HepG2 (cell line): ENCODE data around the gene HDHD3. TPM values are rescaled to one million over a fixed set of nuclear protein-coding genes. Genes with fewer than 3 reads are reported as not detected.

Experiments
- CBX1 ChIP-seq: IDR thresholded peaks from one replicate; pipeline ENCODE4 v1.6.1; 2016; ENCODE audit warnings: antibody characterized with exemption, low read depth
- ELK4 ChIP-seq: sonication (generic); formaldehyde crosslinking; IDR thresholded peaks from 2 replicates; pipeline ENCODE4 v1.9.0; 2021; ENCODE audit warnings: missing genetic modification reagents, borderline replicate concordance
- FOXP1 ChIP-seq, 2 experiments: fragments of 450-650 bp in 1 of 2; IDR thresholded peaks; 2 replicates each; pipeline ENCODE4 v1.6.1; 2017 to 2018; ENCODE audit warnings: antibody characterized with exemption in 1 of 2
- HES4 ChIP-seq: sonication (generic); formaldehyde crosslinking; IDR thresholded peaks from 2 replicates; pipeline ENCODE4 v1.9.0; 2021; ENCODE audit warnings: mild to moderate bottlenecking, missing genetic modification reagents, borderline replicate concordance
- HHEX ChIP-seq: IDR thresholded peaks from 2 replicates; pipeline ENCODE4 v1.6.1; 2016; ENCODE audit warnings: control low read depth
- MAFG ChIP-seq: sonication (generic); formaldehyde crosslinking; IDR thresholded peaks from 2 replicates; pipeline ENCODE4 v1.5.1; 2020; ENCODE audit warnings: mild to moderate bottlenecking, missing genetic modification reagents
- MTF2 ChIP-seq: sonication (generic); formaldehyde crosslinking; IDR thresholded peaks from 2 replicates; pipeline ENCODE4 v1.5.0; 2020; ENCODE audit warnings: missing genetic modification reagents, borderline replicate concordance
- NBN ChIP-seq: fragments of 450-650 bp; conservative IDR thresholded peaks from 2 replicates; pipeline ENCODE4 v1.6.1; 2017
- PRPF4 ChIP-seq: fragments of 200-400 bp; formaldehyde crosslinking; IDR thresholded peaks from 2 replicates; pipeline ENCODE4 v1.6.1; 2016; ENCODE audit warnings: low read length, low read depth; ENCODE audit not compliant: poor library complexity, severe bottlenecking
- SOX13 ChIP-seq, 3 experiments: fragments of 450-650 bp in 1 of 3; sonication (generic) in 1 of 3; formaldehyde crosslinking in 1 of 3; IDR thresholded peaks in 2 of 3; conservative IDR thresholded peaks in 1 of 3; 2 replicates each; pipeline versions ENCODE4 v1.5.0 to v1.6.1; 2016 to 2020; ENCODE audit warnings: antibody characterized with exemption in 1 of 3, mild to moderate bottlenecking in 1 of 3, missing compliant biosample characterization in 1 of 3, missing genetic modification reagents in 1 of 3, moderate library complexity in 1 of 3
- SRSF9 ChIP-seq: fragments of 200-400 bp; formaldehyde crosslinking; IDR thresholded peaks from 2 replicates; pipeline ENCODE4 v1.6.1; 2018; ENCODE audit warnings: borderline replicate concordance, mild to moderate bottlenecking, low read depth, low read length; ENCODE audit not compliant: insufficient read depth, poor library complexity, severe bottlenecking
- STAG1 ChIP-seq: sonication (generic); formaldehyde crosslinking; IDR thresholded peaks from 2 replicates; pipeline ENCODE4 v1.4.0; 2020; ENCODE audit warnings: missing genetic modification reagents
- ZNF143 ChIP-seq: sonication (generic); formaldehyde crosslinking; IDR thresholded peaks from 2 replicates; pipeline ENCODE4 v1.4.0; 2020; ENCODE audit warnings: missing genetic modification reagents
- ZNF205 ChIP-seq: IDR thresholded peaks from 2 replicates; pipeline ENCODE4 v1.6.1; 2018; ENCODE audit warnings: missing biosample characterization, missing genetic modification reagents
- ZNF207 ChIP-seq: fragments of 450-650 bp; IDR thresholded peaks from 2 replicates; pipeline ENCODE4 v1.6.1; 2016; ENCODE audit warnings: antibody characterized with exemption, borderline replicate concordance
- ZNF230 ChIP-seq: sonication (generic); formaldehyde crosslinking; IDR thresholded peaks from 2 replicates; pipeline ENCODE4 v1.4.0; 2020; ENCODE audit warnings: mild to moderate bottlenecking, missing genetic modification reagents
- ZNF235 ChIP-seq: sonication (generic); formaldehyde crosslinking; IDR thresholded peaks from 2 replicates; pipeline ENCODE4 v1.8.1; 2023; ENCODE audit warnings: mild to moderate bottlenecking, missing genetic modification reagents, borderline replicate concordance
- ZNF329 ChIP-seq: sonication (generic); formaldehyde crosslinking; IDR thresholded peaks from 2 replicates; pipeline ENCODE4 v1.9.0; 2021; ENCODE audit warnings: low read depth, mild to moderate bottlenecking, missing genetic modification reagents
- ZNF44 ChIP-seq: sonication (generic); formaldehyde crosslinking; IDR thresholded peaks from 2 replicates; pipeline ENCODE4 v1.5.1; 2020; ENCODE audit warnings: mild to moderate bottlenecking, missing genetic modification reagents
- ZNF446 ChIP-seq: sonication (generic); formaldehyde crosslinking; IDR thresholded peaks from 2 replicates; pipeline ENCODE4 v1.5.0; 2020; ENCODE audit warnings: mild to moderate bottlenecking, missing genetic modification reagents
- ZNF557 ChIP-seq: sonication (generic); formaldehyde crosslinking; IDR thresholded peaks from 2 replicates; pipeline ENCODE4 v1.4.0; 2020; ENCODE audit warnings: missing genetic modification reagents
- ZNF691 ChIP-seq: sonication (generic); formaldehyde crosslinking; IDR thresholded peaks from 2 replicates; pipeline ENCODE4 v1.4.0; 2020; ENCODE audit warnings: missing genetic modification reagents, low read depth, mild to moderate bottlenecking, borderline replicate concordance
- ZNF720 ChIP-seq: sonication (generic); formaldehyde crosslinking; IDR thresholded peaks from 2 replicates; pipeline ENCODE4 v1.4.0; 2020; ENCODE audit warnings: missing genetic modification reagents
- polyA plus RNA-seq, 8 experiments: library from polyadenylated mRNA; depleted of rRNA in 3 of 8; stranded (reverse) in 7 of 8; unstranded in 1 of 8; fragments of >200 nt; fragmentation: Illumina TruSeq in 4 of 8; extraction: Trizol in 4 of 8; gene quantifications; 2 replicates each; pipeline versions ENCODE4 v1.2.1 to v1.2.3, GENCODE V29; 2011 to 2016; ENCODE audit warnings: low read depth in 4 of 8, missing spikeins in 1 of 8, mixed read lengths in 1 of 8; ENCODE audit not compliant: insufficient read depth in 1 of 8
- total RNA-seq, 5 experiments: library from RNA; depleted of rRNA; stranded (reverse); fragments of >200 nt; fragmentation: Illumina TruSeq; extraction: Trizol; gene quantifications; 2 replicates each; pipeline ENCODE4 v1.2.3, GENCODE V29; 2016; ENCODE audit warnings: low read depth in 1 of 5
- TF ChIP-seq, protein P1 (sequence below): sonication (generic); formaldehyde crosslinking; IDR thresholded peaks from 2 replicates; pipeline ENCODE4 v1.5.1; 2020; ENCODE audit warnings: missing genetic modification reagents, mild to moderate bottlenecking, borderline replicate concordance
- TF ChIP-seq, protein P2 (sequence below): sonication (generic); formaldehyde crosslinking; IDR thresholded peaks from 2 replicates; pipeline ENCODE4 v1.4.0; 2020; ENCODE audit warnings: low read depth, mild to moderate bottlenecking, missing genetic modification reagents

Gene HDHD3
- total and polyA plus RNA-seq, 2 of the 13 experiments (the other 11 are each of a cell fraction or from before 2014, with no cell fraction given): 23.1 to 38.5 TPM

DNA sequence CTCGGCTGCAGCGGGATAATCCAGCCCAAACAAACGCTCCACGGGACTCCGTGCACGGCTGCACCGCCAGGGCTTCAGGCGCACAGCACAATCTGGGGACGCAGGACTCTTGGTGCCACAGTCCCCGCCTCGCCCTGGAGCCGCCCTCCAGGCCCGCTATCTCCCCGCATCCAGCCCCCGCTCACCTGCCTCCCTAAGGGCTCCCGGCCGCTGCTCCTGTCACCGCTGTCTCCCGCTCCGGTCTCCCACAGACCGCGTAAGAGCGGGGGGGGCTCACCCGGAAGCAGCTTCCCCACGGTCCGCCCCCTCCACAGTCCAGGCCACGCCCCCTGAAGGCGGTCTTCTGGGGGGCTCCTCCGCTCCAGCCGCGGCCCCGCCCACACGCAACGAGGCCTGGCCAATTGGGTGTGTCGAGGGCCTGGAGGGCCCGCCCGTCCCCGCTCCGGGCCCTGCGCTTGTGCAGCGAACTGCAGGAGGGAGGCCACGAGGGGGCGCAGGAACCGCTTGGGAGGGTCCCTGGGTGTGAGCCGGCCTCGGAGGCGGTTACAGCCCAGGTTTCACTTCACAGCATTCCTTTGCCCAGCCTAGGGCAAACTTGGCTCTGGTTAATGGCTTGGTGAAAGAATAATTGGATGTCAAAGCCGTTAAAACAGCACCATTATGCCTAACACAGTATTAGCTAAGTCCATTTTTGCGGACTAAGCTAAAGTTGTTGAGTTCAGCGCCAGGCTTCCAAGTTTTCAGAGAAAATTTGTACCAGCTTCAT, 24.4 kb upstream of the HDHD3 start, which contains the start of gene ALAD (continued):
- TF ChIP-seq ZNF691 (CRISPR knock-in tag): peak; percentile 80
- peak; percentile 31; the same call in 1 of the 2 replicates for TF ChIP-seq ZNF235 (CRISPR knock-in tag)
- TF ChIP-seq SOX13 (IDR thresholded peaks at IDR 0.05): no peak
- peak in 1 of 2 experiments; percentile 53; a peak in 1 of 4 replicates for TF ChIP-seq SOX13 (CRISPR knock-in tag; conservative IDR thresholded peaks at IDR 0.05 in 1 of 2, IDR thresholded peaks at IDR 0.05 in 1 of 2)
- 0 out of 2 replicates have a peak, but pooled peaks have one; percentile 47 for TF ChIP-seq HES4 (CRISPR knock-in tag)
- TF ChIP-seq ZNF207: no peak
- no peak for TF ChIP-seq ZNF446 (CRISPR knock-in tag)
- TF ChIP-seq, protein P1, sequence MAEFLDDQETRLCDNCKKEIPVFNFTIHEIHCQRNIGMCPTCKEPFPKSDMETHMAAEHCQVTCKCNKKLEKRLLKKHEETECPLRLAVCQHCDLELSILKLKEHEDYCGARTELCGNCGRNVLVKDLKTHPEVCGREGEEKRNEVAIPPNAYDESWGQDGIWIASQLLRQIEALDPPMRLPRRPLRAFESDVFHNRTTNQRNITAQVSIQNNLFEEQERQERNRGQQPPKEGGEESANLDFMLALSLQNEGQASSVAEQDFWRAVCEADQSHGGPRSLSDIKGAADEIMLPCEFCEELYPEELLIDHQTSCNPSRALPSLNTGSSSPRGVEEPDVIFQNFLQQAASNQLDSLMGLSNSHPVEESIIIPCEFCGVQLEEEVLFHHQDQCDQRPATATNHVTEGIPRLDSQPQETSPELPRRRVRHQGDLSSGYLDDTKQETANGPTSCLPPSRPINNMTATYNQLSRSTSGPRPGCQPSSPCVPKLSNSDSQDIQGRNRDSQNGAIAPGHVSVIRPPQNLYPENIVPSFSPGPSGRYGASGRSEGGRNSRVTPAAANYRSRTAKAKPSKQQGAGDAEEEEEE (CRISPR knock-in tag): no peak; the same call in 1 of the 2 replicates
- TF ChIP-seq SRSF9: no peak
- no peak for TF ChIP-seq MAFG (CRISPR knock-in tag)
- no peak for TF ChIP-seq FOXP1 (IDR thresholded peaks at IDR 0.05)
- no peak for TF ChIP-seq FOXP1 (CRISPR knock-in tag; IDR thresholded peaks at IDR 0.05)
- peak; percentile 82; the same call in 1 of the 2 replicates for TF ChIP-seq ZNF205 (CRISPR knock-in tag)
- TF ChIP-seq ZNF143 (CRISPR knock-in tag): no peak; the same call in 1 of the 2 replicates
- TF ChIP-seq MTF2 (CRISPR knock-in tag): no peak; the same call in 1 of the 2 replicates
- TF ChIP-seq ZNF329 (CRISPR knock-in tag): peak; percentile 33; the same call in 1 of the 2 replicates
- 0 out of 2 replicates have a peak, but pooled peaks have one; percentile 52 for TF ChIP-seq ZNF557 (CRISPR knock-in tag)
- no peak for TF ChIP-seq NBN
- no peak for TF ChIP-seq HHEX (CRISPR knock-in tag)
- TF ChIP-seq, protein P2, sequence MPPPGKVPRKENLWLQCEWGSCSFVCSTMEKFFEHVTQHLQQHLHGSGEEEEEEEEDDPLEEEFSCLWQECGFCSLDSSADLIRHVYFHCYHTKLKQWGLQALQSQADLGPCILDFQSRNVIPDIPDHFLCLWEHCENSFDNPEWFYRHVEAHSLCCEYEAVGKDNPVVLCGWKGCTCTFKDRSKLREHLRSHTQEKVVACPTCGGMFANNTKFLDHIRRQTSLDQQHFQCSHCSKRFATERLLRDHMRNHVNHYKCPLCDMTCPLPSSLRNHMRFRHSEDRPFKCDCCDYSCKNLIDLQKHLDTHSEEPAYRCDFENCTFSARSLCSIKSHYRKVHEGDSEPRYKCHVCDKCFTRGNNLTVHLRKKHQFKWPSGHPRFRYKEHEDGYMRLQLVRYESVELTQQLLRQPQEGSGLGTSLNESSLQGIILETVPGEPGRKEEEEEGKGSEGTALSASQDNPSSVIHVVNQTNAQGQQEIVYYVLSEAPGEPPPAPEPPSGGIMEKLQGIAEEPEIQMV (CRISPR knock-in tag): peak; percentile 97
- TF ChIP-seq ZNF230 (CRISPR knock-in tag): peak; percentile 76; the same call in 1 of the 2 replicates
- peak; percentile 66 for TF ChIP-seq CBX1
- peak; percentile 78 for TF ChIP-seq STAG1 (CRISPR knock-in tag)
- TF ChIP-seq PRPF4: no peak
- TF ChIP-seq ZNF44 (CRISPR knock-in tag): no peak; the same call in 1 of the 2 replicates
- no peak for TF ChIP-seq ZNF720 (CRISPR knock-in tag)
- TF ChIP-seq ELK4 (CRISPR knock-in tag): no peak
